Peyer's patch (tissue), 4 donors: Measurements from ENCODE around the gene NHSL2. TPM values are rescaled to one million over a fixed set of nuclear protein-coding genes. Genes with fewer than 3 reads are reported as not detected.

Experiments used
- DNase-seq, 3 donors: peaks; one replicate each; pipeline ENCODE4 v3.0.0-alpha.2; 2017 to 2019
- H3K27ac ChIP-seq, 4 donors: fragments of 200-600 bp; sonication (generic); one replicate each; pipeline ENCODE4 v1.5.1; 2016 to 2019
- H3K27me3 ChIP-seq, 2 donors: fragments of 200-600 bp; sonication (generic); one replicate each; pipeline ENCODE4 v1.5.1; 2019
- H3K36me3 ChIP-seq, 3 donors: fragments of 200-600 bp; sonication (generic); one replicate each; pipeline ENCODE4 v1.5.1; 2016 to 2019
- H3K4me1 ChIP-seq, 4 donors: fragments of 200-600 bp; sonication (generic); one replicate each; pipeline ENCODE4 v1.5.1; 2016 to 2019
- H3K4me3 ChIP-seq, 4 donors: fragments of 200-600 bp; sonication (generic); 1 replicate in 3 of 4; 2 replicates in 1 of 4; pipeline ENCODE4 v1.5.1; 2016 to 2019; ENCODE audit warnings: mild to moderate bottlenecking in 1 of 4
- H3K9me3 ChIP-seq, 4 donors: fragments of 200-600 bp; sonication (generic); one replicate each; pipeline ENCODE4 v1.5.1; 2016 to 2019; ENCODE audit warnings: mild to moderate bottlenecking in 1 of 4
- CTCF ChIP-seq, 6 experiments: fragments of 450-650 bp in 4 of 6; fragments of 200-600 bp in 2 of 6; sonication (generic) in 1 of 6; IDR thresholded peaks; one replicate each; pipeline ENCODE4 v1.5.1; 2017 to 2019; ENCODE audit warnings: antibody characterized with exemption in 6 of 6, mild to moderate bottlenecking in 3 of 6, moderate library complexity in 1 of 6
- POLR2A ChIP-seq, 2 donors: fragments of 450-650 bp; IDR thresholded peaks; one replicate each; pipeline ENCODE4 v1.5.1; 2017; ENCODE audit warnings: antibody characterized with exemption in 2 of 2, mild to moderate bottlenecking in 2 of 2, moderate library complexity in 2 of 2
- total RNA-seq, 4 donors: library from RNA; depleted of rRNA; stranded (reverse); fragments of >200 nt; gene quantifications; one replicate each; pipeline ENCODE4 v1.1.0, GENCODE V29; 2016

The NHSL2 gene
- total RNA-seq, 4 donors from 2014 or later: 0.53 to 2.9 (median 2.2) TPM

GRCh38 chrX:72102760-72103159 is 192.1 kb downstream of the NHSL2 start:
- no peaks in the 10 kb centered on the region for H3K36me3 ChIP-seq
- H3K27me3 ChIP-seq: no peaks in the 10 kb centered on the region
- no peak for TF ChIP-seq CTCF (IDR thresholded peaks at IDR 0.05)
- TF ChIP-seq POLR2A (IDR thresholded peaks at IDR 0.05): no peak
- DNase-seq: no peak
- no peak overlapping the region for H3K4me3 ChIP-seq
- no peaks in the 10 kb centered on the region for H3K4me1 ChIP-seq
- H3K27ac ChIP-seq: no peak overlapping the region
- H3K9me3 ChIP-seq: no peaks in the 10 kb centered on the region

DNA sequence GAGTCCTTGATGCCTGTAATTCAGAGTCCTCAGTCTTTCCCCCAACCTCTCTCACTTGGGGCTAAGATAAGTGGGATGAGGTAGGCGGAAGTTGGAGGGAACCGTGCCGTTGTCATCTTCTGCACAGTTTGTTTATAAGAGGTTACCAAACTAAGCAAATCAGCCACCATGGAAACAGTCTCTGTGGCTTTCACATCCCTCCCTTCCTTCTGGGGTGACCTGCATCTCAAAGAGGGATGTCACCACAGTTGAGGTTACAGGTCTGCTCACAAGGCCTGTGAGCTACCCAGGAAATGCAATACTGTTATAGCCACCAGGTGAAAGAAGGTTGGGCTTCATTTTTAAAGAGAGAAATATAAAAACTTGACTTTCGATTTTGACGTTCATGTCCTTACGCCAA is 194.8 kb downstream of the NHSL2 start:
- Histone ChIP-seq H3K9me3 (no peaks in the 10 kb centered on the region), H3K27ac (no peak overlapping the region), H3K4me1 (no peaks in the 10 kb centered on the region), H3K4me3 (no peak overlapping the region), H3K27me3 (no peaks in the 10 kb centered on the region), H3K36me3 (no peaks in the 10 kb centered on the region)
- peak in 1 of 3 donors; percentile 66 for DNase-seq
- TF ChIP-seq POLR2A (IDR thresholded peaks at IDR 0.05) (no peak), CTCF (IDR thresholded peaks at IDR 0.05) (peak in 1 of 6 experiments; percentile 10)

DNA sequence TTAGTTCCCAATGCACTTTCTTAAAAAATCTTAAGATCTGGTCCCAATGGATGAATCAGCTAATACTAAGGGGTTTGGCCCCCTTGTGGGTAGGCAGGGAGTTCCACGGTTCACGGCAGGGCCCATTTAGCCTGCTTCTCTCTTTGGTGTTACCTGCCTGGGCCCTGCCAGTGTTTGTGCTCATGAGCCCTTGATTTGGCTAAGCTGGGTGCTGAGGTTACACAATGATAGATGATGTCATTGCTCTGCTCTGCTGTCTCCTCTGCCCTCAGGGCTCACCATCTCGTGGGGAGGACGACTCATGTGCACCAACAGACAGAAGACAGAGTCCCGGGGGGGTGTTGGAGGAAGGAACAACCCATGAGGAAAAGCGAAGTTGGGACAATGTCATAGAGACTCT is 196.7 kb downstream of the NHSL2 start:
- Histone ChIP-seq H3K27me3 (no peaks in the 10 kb centered on the region), H3K36me3 (no peaks in the 10 kb centered on the region), H3K4me3 (no peak overlapping the region), H3K27ac (no peak overlapping the region), H3K4me1 (no peaks in the 10 kb centered on the region), H3K9me3 (no peaks in the 10 kb centered on the region)
- no peak for DNase-seq
- no peak for TF ChIP-seq POLR2A (IDR thresholded peaks at IDR 0.05)
- no peak for TF ChIP-seq CTCF (IDR thresholded peaks at IDR 0.05)

GRCh38 chrX:72107841-72108595 is 197.4 kb downstream of the NHSL2 start:
- Histone ChIP-seq H3K4me1 (no peaks in the 10 kb centered on the region), H3K9me3 (no peaks in the 10 kb centered on the region), H3K27me3 (no peaks in the 10 kb centered on the region), H3K36me3 (no peaks in the 10 kb centered on the region), H3K4me3 (no peak overlapping the region), H3K27ac (no peak overlapping the region)
- no peak for DNase-seq
- TF ChIP-seq CTCF (IDR thresholded peaks at IDR 0.05) (no peak), POLR2A (IDR thresholded peaks at IDR 0.05) (no peak)

DNA sequence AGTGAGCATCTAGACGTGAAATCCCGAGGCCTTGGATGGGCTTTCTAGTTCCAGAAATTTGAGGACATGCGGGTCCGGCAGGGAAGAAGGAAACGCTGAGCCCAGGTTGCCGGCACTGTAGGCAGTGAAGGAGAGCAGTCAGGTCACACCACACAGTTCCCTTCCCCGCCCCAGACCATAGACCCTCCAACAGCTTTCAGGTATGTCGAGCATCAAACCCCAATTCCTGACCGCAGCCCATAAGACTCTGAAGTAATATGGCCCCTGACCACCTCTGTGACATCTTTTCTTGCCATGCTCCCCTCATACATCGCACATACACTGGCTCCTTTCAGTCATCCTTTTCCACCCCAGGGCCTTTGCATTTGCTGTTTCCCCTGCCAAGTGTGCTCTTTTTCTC is 198.0 kb downstream of the NHSL2 start:
- TF ChIP-seq POLR2A (IDR thresholded peaks at IDR 0.05) (no peak), CTCF (IDR thresholded peaks at IDR 0.05) (no peak)

More for the DNA sequence above, 198.0 kb downstream of the NHSL2 start:
- Histone ChIP-seq H3K27ac (no peak overlapping the region), H3K36me3 (no peaks in the 10 kb centered on the region), H3K9me3 (no peaks in the 10 kb centered on the region), H3K27me3 (no peaks in the 10 kb centered on the region), H3K4me1 (no peaks in the 10 kb centered on the region), H3K4me3 (no peak overlapping the region)
- no peak for DNase-seq
